Measurements from ENCODE around the gene MVB12A. TPM values are rescaled to one million over a fixed set of nuclear protein-coding genes. Genes with fewer than 3 reads are reported as not detected.

The MVB12A gene
- total RNA-seq, result 10 to 100 TPM; 26.4 to 27.4 TPM

DNA sequence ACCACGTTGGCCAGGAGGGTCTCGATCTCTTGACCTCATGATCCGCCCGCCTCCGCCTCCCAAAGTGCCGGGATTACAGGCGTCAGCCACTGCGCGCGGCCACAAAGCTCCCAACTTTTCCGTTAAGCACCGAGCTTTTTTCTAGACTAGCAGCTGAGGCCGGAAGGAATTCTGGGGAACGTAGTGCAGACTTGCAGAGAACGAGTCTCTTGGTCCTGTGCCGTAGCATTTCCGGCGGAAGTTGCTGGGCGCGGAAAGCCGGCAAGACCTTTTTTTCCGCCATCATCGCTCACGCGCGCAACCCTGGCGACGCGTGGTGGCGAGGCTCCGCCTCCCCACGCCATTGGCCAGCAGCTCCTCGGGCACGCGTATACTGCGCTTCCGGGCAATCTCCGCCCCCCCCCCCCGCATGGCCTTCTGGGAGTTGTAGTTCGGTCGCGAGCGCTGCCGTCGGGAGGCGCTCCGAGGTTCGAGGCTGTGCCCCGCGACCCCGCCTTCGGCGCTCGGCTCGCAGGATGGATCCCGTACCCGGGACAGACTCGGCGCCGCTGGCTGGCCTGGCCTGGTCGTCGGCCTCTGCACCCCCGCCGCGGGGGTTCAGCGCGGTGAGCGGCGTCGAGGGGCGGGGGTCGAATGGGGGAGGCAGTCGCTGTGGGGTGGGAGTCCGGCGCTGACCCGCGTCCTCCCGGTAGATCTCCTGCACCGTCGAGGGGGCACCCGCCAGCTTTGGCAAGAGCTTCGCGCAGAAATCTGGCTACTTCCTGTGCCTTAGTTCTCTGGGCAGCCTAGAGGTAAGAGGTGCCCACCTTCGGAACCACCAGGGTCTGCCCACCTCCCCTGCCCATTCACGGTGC, at the start of gene MVB12A:
Gene MVB12A (plus strand): TSS at position 427 of the 854 bp plus-strand sequence. CDS start 89 bp downstream, at position 516.
- H3K9me3 Mint-ChIP-seq, result no peaks in the 10 kb centered on the region
- no peaks in the 10 kb centered on the region for H3K27me3 Mint-ChIP-seq
- peak within 1 kb of the TSS; percentile 89 for H3K4me3 Mint-ChIP-seq
- peak; percentile 97 for DNase-seq
- H3K4me1 Mint-ChIP-seq, result peaks cover 14% of the 10 kb centered on the region
- peak within 1 kb of the TSS; percentile 90 for H3K27ac Mint-ChIP-seq
- peaks cover 10% of the 10 kb centered on the region for H3K36me3 Mint-ChIP-seq

- peaks cover 25% of the 10 kb centered on the region for H3K27me3 Mint-ChIP-seq
- H3K36me3 Mint-ChIP-seq, result no peaks in the 10 kb centered on the region
- no peaks in the 10 kb centered on the region for H3K9me3 Mint-ChIP-seq
- H3K4me1 Mint-ChIP-seq, result peaks cover 2% of the 10 kb centered on the region
- no peak within 1 kb of the TSS for H3K4me3 Mint-ChIP-seq
- no peak for DNase-seq
- H3K27ac Mint-ChIP-seq, result no peak within 1 kb of the TSS
These were observed 42.8 kb upstream of the MVB12A start, which contains the start of gene PLVAP for GRCh38 chr19:17376935-17377600. Gene PLVAP (minus strand): TSS chr19:17377342. CDS start chr19:17377288, 54 bp downstream.

- peaks cover 6% of the 10 kb centered on the region for H3K4me1 Mint-ChIP-seq
- no peak for DNase-seq
- H3K27ac Mint-ChIP-seq, result no peak overlapping the region
- no peak overlapping the region for H3K4me3 Mint-ChIP-seq
- H3K9me3 Mint-ChIP-seq, result no peaks in the 10 kb centered on the region
- no peaks in the 10 kb centered on the region for H3K36me3 Mint-ChIP-seq
- peaks cover 21% of the 10 kb centered on the region for H3K27me3 Mint-ChIP-seq
These were observed 41.6 kb upstream of the MVB12A start for GRCh38 chr19:17378271-17378670.

DNA sequence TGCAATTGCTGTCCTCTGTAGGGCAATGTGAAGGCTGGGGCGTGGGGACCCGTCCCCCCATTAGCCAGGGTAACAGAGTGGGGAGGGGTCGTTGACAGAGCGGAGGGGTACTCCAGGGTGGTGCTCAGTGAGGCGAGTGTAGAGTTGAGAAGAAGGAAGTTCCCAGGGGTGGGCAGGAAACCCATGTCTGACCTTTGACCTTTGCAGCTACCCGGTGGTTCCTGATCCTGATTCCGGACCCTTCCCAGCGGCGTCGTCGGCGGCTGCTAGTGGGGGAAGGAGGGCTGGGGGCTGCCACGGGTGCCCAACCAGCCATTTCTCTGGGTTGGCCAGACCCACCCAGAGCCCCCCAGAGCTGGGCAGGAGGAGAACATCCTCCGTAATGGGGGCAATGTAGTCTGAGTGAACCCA, 40.6 kb upstream of the MVB12A start:
- peaks cover 6% of the 10 kb centered on the region for H3K4me1 Mint-ChIP-seq
- peaks cover 21% of the 10 kb centered on the region for H3K27me3 Mint-ChIP-seq
- H3K4me3 Mint-ChIP-seq, result no peak overlapping the region
- H3K9me3 Mint-ChIP-seq, result no peaks in the 10 kb centered on the region
- DNase-seq, result no peak
- no peaks in the 10 kb centered on the region for H3K36me3 Mint-ChIP-seq
- H3K27ac Mint-ChIP-seq, result no peak overlapping the region

GRCh38 chr19:17380426-17381138, 39.3 kb upstream of the MVB12A start:
- H3K27ac Mint-ChIP-seq, result no peak overlapping the region
- no peaks in the 10 kb centered on the region for H3K9me3 Mint-ChIP-seq
- H3K4me3 Mint-ChIP-seq, result no peak overlapping the region
- H3K36me3 Mint-ChIP-seq, result no peaks in the 10 kb centered on the region
- DNase-seq, result no peak
- peaks cover 21% of the 10 kb centered on the region for H3K27me3 Mint-ChIP-seq
- peaks cover 6% of the 10 kb centered on the region for H3K4me1 Mint-ChIP-seq

- peaks cover 7% of the 10 kb centered on the region for H3K4me1 Mint-ChIP-seq
- H3K27me3 Mint-ChIP-seq, result peaks cover 9% of the 10 kb centered on the region
- H3K36me3 Mint-ChIP-seq, result no peaks in the 10 kb centered on the region
- peak; percentile 70 for DNase-seq
- H3K4me3 Mint-ChIP-seq, result no peak overlapping the region
- no peak overlapping the region for H3K27ac Mint-ChIP-seq
- no peaks in the 10 kb centered on the region for H3K9me3 Mint-ChIP-seq
These were observed 33.8 kb upstream of the MVB12A start for GRCh38 chr19:17385878-17386611.

- no peak overlapping the region for H3K4me3 Mint-ChIP-seq
- H3K36me3 Mint-ChIP-seq, result no peaks in the 10 kb centered on the region
- no peak overlapping the region for H3K27ac Mint-ChIP-seq
- H3K4me1 Mint-ChIP-seq, result peaks cover 12% of the 10 kb centered on the region
- DNase-seq, result no peak
- peaks cover 9% of the 10 kb centered on the region for H3K27me3 Mint-ChIP-seq
- H3K9me3 Mint-ChIP-seq, result no peaks in the 10 kb centered on the region
These were observed 30.6 kb upstream of the MVB12A start for GRCh38 chr19:17389288-17389687.

- Mint-ChIP-seq H3K27me3 (peaks cover 9% of the 10 kb centered on the region), H3K36me3 (no peaks in the 10 kb centered on the region), H3K27ac (no peak overlapping the region), H3K9me3 (no peaks in the 10 kb centered on the region), H3K4me3 (peak overlapping the region; percentile 89), H3K4me1 (peaks cover 14% of the 10 kb centered on the region)
- no peak for DNase-seq
These were observed 29.7 kb upstream of the MVB12A start for GRCh38 chr19:17389957-17390664.

DNA sequence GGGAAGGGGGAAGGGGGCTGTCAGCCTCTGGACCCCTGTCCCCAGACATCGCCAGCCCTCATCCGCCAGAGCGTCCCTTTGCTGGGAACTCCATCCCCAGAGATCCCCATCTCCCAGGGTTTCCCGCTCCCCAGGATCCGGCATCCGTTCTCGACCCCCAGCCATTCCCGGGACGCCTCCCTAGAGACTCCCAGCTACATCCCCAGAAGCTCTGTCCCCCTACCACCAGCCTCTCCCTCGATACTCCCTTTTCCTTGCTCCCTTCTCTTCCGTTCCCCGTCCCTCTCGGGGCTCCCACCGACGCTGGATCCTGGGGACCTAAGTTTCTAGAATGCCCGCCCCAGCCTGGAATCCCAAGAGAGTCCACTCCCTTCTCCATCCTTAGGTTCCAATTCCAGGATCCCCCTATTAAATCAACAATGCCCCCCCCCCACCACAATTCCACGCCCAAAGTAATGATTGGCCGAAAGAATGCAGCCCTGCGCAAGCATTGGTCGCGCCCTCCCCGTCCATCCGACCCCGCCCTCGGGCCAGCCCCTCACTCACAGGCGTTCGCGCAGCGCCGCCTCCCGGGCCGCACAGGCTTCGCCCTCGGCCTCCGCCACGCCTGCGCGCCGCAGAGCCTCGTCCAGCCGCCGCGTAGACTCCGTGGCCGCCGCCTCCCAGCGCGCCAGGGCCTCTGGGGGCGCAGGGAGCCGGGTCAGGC, 29.0 kb upstream of the MVB12A start:
- Mint-ChIP-seq H3K27ac (peak overlapping the region; percentile 59), H3K9me3 (no peaks in the 10 kb centered on the region), H3K4me3 (peak overlapping the region; percentile 89), H3K36me3 (peaks cover 3% of the 10 kb centered on the region), H3K27me3 (peaks cover 9% of the 10 kb centered on the region), H3K4me1 (peaks cover 17% of the 10 kb centered on the region)
- peak; percentile 94 for DNase-seq

DNA sequence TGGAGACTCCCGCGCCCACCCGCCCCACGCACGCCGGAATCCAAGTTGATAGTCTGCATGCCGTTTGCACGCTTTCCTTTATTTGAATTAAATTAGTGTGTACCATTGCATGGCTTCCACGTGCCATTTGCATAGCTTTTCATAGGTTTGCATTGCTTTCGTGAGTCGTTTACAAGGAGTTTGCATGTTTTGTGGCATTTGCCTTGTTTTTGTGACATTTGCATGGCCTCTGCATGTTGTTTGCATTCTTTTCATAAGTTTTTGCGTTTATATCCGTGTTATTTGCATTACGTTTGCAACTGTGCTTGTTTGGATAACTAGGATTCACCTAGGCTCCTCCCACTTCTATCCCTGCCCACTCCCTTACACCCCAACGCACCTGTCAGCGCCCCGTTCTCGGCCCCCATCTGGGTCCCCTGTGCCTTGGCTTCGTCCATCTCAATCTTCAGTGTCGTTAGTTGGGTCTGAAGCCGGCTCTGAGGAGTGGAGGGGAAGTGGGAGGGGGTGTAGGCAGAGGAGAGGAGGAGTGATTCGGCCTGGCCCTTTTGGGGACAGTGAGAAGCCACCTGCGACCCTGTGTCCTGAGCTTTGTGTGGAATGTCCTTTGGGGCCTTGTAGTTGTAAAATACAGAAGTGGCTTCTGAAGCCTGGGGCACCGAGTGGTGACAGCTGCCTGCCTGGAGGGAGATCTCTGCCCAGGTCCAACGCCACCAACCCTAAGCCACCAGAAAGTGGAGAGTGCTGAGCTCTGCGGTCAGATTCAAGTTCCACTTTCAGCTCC, 28.3 kb upstream of the MVB12A start:
- H3K36me3 Mint-ChIP-seq, result peaks cover 3% of the 10 kb centered on the region
- H3K27ac Mint-ChIP-seq, result no peak overlapping the region

GRCh38 chr19:17393002-17393401, 26.8 kb upstream of the MVB12A start:
- DNase-seq, result no peak
- H3K4me1 Mint-ChIP-seq, result peaks cover 17% of the 10 kb centered on the region
- H3K4me3 Mint-ChIP-seq, result no peak overlapping the region
- no peak overlapping the region for H3K27ac Mint-ChIP-seq
- H3K9me3 Mint-ChIP-seq, result no peaks in the 10 kb centered on the region
- H3K27me3 Mint-ChIP-seq, result peaks cover 9% of the 10 kb centered on the region
- H3K36me3 Mint-ChIP-seq, result peaks cover 6% of the 10 kb centered on the region

More for the DNA sequence above, 28.3 kb upstream of the MVB12A start:
- H3K27me3 Mint-ChIP-seq, result peaks cover 9% of the 10 kb centered on the region
- no peaks in the 10 kb centered on the region for H3K9me3 Mint-ChIP-seq
- H3K4me3 Mint-ChIP-seq, result peak overlapping the region; percentile 67
- no peak for DNase-seq
- peaks cover 17% of the 10 kb centered on the region for H3K4me1 Mint-ChIP-seq

DNA sequence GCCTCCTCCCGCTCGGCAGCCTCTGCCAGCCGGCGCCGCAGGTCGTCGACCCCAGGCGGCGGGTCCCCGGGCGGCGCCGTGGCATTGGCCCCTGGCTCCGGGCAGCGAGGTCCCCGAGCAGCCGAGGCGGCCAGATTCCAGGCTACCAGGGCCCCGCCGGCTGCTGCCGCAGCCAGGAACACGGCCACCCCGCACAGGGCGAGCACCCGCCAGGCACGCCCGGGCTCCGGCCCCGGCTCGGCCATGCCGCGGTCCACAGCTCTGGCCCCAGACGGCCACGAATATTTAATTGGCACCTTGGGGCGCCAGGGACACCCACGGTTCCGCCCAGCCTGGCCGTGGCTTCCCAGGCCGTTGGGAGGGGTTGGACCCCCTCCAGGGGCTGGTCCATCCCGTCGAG, 25.9 kb upstream of the MVB12A start, which contains the start of gene CCDC194:
Gene CCDC194 (minus strand): TSS at position 283 of the 400 bp plus-strand sequence. CDS start 38 bp downstream, at position 245.
- H3K27ac Mint-ChIP-seq, result no peak within 1 kb of the TSS
- H3K4me3 Mint-ChIP-seq, result no peak within 1 kb of the TSS
- no peak for DNase-seq
- H3K36me3 Mint-ChIP-seq, result peaks cover 9% of the 10 kb centered on the region
- peaks cover 17% of the 10 kb centered on the region for H3K4me1 Mint-ChIP-seq
- H3K27me3 Mint-ChIP-seq, result peaks cover 9% of the 10 kb centered on the region
- H3K9me3 Mint-ChIP-seq, result no peaks in the 10 kb centered on the region
